ENCODE measurements around the gene GFOD1. TPM values are rescaled to one million over a fixed set of nuclear protein-coding genes. Genes with fewer than 3 reads are reported as not detected.
"Not testable (repeated sequence)": the region's sequence is repeated elsewhere in the genome, so short reads cannot be mapped to it uniquely, and the experiment has no call there.

Gene GFOD1
- total RNA-seq, 1 experiment from 2014 or later = 5.6 TPM

DNA sequence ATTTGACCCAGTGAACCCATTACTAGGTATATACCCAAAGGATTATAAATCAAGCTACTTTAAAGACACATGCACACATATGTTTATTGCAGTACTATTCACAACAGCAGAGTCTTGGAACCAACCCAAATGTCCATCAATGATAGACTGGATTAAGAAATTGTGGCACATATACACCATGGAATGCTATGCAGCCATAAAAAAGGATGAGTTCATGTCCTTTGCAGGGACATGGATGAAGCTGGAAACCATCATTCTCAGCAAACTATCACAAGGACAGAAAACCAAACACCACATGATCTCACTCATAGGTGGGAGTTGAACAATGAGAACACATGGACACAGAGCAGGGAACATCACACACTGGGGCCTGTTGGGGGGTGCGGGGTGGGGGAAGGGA, 98.2 kb downstream of the GFOD1 start:
- not testable (repeated sequence) for DNase-seq (ENCODE audit: extremely low read depth, low read depth)

DNA sequence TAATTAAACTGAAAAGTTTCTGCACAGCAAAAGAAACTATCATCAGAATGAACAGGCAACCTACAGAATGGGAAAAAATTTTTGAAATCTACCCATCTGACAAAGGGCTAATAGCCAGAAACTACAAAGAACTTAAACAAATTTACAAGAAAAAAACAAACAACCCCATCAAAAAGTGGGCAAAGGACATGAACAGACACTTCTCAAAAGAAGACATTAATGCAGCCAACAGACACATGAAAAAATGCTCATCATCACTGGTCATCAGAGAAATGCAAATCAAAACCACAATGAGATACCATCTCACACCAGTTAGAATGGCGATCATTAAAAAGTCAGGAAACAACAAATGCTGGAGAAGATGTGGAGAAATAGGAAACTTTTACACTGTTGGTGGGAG, 98.6 kb downstream of the GFOD1 start:
- not testable (repeated sequence) for DNase-seq (ENCODE audit: extremely low read depth, low read depth)

DNA sequence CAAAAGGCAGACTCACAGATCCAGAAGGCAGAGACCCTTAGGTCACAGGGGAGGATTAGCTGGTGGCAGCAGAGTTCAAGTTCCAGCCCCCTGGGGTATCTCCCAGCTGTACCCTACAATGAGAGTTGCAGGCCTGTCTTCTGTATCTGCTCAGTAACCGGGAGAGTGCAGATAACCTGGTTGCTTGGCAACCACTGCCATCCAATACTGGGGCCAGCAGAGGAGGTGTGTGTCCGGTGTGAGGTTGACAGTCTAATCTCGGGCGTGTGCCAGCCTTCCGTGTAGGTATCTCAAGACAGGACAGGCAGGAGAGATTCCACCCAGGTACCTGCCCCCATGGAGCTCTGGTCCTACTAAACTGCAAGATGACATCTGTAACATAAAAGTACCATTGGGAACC, 102.4 kb downstream of the GFOD1 start:
- no peak for DNase-seq (ENCODE audit: extremely low read depth, low read depth)

DNA sequence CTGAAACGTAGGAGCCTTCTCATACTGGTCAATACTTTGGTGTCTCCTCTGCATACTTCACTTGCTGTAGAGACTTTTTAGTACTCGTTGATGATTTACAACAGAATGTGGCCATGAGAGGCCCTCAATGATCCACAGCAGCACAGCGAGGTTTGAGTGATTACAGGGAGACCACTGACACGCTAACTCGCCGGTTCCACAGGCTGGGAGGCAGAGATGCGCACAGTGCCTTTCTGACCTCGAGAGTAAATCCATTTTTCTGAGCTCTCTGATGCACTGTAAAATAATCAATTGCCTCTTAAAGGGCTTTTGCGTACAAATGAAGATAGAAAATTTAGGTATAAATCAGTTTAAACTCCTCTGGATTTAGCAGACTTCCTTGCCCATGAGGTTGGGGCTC, 102.9 kb downstream of the GFOD1 start:
- DNase-seq (ENCODE audit: extremely low read depth, low read depth) = no peak

DNA sequence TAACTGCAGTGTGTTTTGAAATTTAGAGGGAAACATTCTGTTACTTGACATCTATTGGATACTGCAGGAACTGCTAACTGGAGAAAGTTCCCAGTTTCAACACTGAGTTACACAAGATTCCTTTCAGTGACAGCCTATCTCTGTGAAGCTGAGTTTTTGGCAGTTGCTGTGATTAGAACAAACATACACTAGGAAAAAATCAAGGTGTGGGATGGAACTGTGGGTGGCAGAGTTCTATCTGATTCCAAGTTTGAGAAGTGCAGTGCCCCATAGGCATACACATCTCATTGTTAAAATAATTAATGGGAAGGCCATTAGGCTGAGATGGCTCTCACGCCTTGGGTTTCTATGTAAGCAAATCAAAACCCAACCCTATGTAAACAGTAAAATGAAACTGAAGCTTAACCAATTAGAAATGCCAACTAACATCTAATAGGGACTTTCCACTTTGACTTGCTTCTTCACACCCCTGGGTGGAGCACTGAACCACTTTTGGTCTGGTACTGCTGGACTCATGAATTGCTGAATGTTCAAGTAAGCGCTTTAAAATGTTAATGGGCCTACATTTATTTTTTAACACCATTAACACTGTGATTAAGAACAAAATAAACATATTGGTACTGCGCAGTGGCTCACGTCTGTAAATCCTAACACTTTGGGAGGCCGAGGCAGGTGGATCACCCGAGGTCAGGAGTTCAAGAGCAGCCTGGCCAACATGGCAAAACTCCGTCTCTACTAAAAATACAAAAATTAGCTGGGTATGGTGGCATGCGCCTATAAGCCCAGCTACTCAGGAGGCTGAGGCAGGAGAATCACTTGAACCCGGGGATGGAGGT, 103.9 kb downstream of the GFOD1 start:
- no peak for DNase-seq (ENCODE audit: extremely low read depth, low read depth)

DNA sequence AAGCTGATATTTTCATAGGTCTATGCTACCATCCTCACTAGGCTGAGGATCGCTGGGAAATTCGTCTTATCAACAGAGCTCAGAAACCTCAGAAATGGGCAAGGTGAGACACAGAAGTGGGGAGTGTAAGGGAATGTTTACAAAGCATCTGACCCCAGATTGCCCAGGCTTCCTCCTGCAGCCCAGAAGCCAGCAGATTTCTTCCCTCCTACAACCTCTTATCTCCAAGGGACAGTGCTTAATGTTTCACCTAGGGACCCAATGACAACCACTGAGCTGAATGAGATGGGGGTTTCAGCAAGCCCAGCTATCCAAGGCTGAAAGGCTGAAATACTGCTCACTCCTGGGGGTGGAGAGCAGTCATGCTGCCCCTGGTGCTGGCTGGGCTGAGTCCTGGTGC, 106.6 kb downstream of the GFOD1 start:
- DNase-seq (ENCODE audit: extremely low read depth, low read depth) = no peak

DNA sequence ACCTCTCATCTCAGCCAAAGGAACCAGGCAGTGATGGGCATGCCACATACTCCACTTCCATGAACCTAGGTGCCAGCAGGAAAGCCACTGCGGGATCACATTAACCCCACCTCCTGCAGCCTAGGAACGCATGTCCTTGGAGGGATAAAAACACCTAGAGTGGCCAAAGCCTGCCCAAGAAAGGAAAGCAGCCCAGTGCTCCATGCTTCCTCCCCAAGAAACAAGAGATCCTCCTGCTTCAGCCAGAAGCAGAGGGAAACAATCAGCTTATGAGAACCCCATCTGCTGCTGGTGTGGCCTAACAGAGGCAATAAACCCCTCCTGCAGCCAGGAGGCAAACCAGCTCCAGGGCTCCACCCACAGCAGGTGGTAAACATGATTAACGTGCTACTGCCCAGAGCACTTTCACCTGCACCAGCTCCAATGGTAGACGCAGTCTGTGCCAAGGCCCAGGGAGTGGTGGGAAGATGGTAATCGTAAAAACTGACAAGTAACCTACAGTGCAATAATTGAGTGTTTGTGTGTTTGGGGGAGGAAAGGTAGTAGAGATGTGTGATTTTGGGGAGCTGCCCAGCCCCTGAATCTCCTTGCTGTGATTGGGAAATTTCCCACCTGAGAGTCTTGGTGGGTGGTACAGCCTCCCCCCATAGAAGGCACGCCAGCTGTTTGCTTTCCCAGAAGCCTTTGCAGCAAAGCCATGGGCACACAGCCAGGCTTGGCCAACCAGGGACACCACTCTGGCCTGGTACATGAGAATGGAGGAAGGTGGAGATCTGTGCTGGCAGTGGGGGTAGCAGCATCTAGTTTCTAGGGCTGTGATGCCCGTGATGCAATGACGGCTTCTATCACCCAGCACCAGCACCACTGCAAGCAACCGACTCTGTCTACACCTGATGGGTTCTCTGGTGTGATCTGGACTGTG, 108.5 kb downstream of the GFOD1 start:
- no peak for DNase-seq (ENCODE audit: extremely low read depth, low read depth)

DNA sequence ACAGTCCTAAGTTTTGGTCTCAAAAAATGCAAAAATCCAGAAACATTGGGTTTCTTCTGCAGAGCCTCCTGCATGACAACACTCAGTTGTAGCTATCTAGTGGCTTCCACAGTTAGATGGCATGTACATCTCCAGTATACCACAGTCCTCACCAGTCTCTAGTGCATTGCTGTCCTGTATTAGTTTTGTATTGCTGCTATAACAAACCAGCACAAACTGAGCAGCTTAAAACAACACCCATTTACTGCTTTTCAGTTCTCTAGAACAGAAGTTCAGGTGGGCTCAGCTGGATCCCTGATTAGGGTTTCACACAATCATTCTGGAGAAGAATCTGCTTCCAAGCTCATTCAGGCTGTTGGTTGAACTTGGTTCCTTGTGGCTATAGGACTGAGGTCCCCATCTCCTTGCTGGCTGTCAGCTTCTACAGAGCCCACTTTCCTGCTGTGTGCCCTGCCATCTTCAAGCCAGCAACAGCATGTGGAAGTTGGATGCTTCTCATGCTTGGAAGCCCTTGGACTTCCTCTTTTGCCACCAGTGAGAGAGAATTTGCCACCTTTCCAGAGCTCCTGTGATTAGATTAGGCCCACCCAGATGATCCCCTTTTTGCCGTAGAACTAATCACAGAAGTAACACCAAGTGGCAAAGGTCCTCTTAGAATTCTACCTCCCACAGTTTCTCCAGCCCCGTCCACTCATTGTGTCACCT, 110.2 kb downstream of the GFOD1 start:
- no peak for DNase-seq (ENCODE audit: extremely low read depth, low read depth)

DNA sequence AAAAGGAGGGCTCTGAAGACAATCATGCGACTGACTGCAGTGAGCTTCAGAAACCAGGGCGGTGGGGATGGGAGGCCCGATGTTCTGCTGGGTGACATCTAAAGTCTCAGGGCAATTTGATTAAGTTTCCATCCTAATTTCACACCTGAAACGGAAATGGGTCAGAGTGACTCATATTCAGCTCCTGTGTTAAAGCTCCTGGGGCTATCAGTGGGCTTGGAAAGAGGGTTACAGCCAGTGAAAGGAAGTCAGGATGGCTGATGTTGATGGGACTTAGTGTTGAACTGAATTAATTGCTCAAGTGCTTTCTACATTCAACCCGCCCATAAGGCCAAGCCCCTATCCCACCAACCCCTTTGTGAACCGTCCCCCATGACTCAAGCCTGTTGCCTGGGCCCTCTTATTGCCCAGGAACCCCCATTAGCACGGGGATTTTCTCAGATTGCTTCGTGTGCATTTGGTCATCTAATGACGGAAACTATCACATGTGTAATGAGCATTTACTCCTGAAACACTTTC, 112.0 kb downstream of the GFOD1 start:
- DNase-seq (ENCODE audit: extremely low read depth, low read depth) = no peak

DNA sequence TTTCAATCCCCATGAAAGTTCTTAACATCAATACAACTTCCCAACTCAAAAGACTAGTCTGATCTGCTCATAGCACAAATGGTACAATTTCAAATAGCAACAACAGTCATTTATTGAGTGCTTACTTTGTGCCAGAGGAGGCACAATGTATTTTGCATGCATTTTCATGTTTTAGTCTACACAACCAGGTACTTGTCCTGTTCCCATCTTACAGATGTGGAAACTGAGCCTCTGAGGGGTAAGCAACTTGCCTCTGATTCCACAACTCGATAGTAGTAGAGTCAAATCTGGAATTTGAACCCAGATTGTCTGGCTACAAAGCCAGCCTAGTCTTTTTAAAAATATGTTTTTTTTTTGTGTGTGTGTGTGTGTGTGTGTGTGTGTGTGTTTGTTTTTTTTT, 113.5 kb downstream of the GFOD1 start:
- DNase-seq (ENCODE audit: extremely low read depth, low read depth) = no peak

DNA sequence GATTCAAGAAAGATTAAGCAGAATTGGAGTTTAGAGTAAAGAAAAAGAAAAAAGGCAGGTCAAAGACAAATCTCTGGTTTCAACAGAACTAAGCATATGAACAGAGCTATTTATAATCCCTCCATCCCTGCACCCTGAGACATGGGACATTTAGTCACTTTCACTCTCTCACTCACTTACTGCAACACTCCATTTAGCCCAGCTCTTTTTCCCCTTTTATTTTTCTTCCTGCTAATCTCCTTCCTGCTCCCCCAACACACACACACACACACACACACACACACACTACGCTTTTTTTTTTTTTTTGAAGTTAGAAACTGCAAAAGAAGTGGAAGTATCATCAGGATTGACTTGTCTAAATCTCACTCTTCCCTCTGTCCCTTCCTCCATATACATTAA, 113.9 kb downstream of the GFOD1 start:
- no peak for DNase-seq (ENCODE audit: extremely low read depth, low read depth)

DNA sequence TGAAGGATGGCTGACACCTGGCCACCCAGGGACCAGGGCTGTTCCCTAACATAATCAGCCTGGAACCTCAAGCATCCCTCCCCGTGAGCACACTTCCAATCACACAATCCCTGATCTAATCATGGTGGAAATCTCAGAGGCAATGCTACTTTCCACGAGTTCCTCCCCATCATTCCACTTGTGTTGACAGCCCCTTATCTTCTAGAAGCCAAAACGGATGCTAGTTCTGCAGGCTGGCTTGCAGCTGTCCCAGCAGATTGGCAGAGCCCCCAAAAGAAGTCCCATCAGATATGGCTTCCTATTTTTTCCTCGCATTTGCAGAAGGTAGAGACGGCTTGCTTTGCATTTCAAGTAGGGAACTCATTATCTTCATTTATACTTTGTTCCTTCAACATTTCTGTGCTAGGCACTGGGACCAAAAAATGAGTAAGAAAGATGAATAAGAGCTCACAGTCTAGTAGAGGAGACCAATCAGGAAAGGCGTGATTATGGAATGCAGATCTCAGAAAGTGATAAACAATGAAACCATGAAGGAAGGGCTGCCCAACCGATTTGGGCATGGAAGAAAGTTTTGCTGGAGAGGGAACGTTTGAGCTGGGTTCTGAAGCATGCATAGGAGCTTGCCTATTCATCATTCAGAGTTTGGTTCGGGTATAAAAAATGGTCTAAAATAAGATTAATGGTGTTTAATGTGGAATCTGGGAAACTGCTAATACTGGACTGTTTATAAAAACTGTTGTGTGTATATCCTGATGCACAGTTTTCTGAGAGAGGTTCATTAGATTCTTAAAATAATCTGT, 114.5 kb downstream of the GFOD1 start:
- no peak for DNase-seq (ENCODE audit: extremely low read depth, low read depth)

DNA sequence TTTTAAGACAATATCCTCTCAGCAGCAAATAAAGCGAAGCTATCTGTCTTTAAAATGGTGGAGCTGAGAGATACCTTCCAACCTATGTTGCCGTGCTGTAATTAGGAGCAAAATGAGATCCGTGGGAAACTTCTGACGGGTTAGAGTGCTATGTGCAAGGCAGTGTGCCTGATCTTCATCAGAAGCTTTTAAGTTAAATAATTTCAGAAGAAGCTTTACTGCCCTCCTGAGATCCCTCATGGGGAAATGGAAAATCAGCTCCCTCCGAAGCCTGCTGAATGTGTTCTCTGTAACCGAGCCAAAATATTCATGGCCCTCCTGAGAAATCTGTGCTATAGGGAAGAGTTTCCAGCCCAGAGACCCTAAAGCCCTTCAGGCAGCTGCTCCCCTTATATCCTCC, 115.3 kb downstream of the GFOD1 start:
- no peak for DNase-seq (ENCODE audit: extremely low read depth, low read depth)

DNA sequence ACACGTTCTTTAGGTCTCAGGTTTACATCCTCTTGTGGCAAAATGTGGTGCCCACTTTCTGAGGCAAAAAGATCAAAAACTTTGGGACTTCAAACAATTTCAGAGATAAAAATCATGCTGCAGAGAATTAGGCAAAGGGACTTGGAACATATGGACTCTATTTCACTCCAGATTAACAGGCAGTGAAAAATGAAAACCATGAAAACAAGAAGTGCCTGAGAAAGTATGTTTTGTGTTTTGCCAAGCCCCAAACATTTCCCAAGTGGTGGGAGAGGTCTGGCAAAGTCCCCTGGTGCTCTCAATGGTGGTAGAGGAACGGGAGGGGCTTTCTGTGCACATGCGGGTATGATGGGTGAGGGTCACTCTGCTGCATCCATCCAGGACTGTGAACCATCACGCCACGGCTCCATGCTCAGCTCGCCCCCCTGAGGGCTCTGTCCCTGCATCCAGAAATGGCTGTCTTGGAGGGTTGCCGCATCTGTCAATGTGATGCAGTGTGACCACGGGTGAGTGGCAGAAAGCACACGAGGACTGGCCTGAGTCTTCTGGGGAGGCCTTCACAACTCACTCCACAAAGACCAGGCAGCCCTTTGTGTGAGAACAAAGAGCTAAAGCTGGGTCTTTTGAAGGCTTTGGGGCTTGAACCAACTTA, 115.9 kb downstream of the GFOD1 start:
- DNase-seq (ENCODE audit: extremely low read depth, low read depth) = no peak

DNA sequence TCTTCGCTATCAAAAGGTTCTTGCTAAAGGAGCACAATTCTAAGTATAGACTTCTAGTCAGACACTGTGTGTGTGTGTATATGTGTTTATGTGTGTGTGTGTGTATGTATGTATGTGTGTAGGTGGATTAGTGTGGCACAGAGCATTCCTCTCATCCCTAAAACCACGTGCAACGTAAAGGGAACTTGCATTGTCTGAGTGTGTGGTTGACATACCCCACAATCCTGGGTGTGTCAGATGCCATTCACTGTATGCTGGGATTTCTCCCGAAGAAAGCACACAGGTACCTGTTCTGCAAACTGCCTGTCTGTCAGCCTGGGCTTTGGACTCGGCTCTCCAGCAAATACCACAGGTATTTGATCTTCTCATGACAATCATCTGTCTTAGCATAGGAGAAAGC, 116.8 kb downstream of the GFOD1 start:
- DNase-seq (ENCODE audit: extremely low read depth, low read depth) = no peak

DNA sequence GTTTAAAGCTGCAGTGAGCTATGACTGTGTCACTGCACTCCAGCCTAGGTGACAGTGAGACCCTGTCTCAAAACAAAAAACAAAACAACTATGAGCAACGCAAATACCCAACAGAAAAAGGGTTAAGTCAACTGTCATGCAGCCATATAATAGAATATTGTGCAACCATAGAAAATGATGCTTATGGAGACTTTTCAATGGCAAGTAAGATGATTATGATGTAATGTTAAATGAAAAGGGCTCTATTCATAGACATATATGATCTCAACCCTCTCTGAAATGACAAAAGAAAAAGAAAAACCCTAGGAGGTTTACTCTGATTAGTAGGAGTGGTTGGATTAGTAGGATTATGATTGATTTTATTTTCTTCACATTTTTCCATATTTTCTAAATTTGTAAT, 117.8 kb downstream of the GFOD1 start:
- no peak for DNase-seq (ENCODE audit: extremely low read depth, low read depth)

DNA sequence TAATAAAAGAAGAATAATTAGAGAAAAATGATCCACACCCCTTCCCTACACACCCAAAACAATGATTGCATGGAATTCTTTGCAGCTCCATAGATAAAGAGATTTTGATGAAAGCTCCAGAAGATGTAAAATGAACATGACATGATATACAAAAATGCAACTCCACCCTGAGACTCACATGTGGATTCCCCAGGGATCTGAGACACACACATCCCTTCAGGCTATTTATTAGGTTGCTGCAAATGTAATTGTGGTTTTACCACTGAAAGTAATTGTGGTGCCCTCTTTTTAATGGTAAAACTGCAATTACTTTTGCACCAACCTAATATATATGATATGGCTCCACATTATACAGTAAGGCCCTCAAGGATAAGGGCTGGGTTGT, 118.7 kb downstream of the GFOD1 start:
- DNase-seq (ENCODE audit: extremely low read depth, low read depth) = no peak

DNA sequence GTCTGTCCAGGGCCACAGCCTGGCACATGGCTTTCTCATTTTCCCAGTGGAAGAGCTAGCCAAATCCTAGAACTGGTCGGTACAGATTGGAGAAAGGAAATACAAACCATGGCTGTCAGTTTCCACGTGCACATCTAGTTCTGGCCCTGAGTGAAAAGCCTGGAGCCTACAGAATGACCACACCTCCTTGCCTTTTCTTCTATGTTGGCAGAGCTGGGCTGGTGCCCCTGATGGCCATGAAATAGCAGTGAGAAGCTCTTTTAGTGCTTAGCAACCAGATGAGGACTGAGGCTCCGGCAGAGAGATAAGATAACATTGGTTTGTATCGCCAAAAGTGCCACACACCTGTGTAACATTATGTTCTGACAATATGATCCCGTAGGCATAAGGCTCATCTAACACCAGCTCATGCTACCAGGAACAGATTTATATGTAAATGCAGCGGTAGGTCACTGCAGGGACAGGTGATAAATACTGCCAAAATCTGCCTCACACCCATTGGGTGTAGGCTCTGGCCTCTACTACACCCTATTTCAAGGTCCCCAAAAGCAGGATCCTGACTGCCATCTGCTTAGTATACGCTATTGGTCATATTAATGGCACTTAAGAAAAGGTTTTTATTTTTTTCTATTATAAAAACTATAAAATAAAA, 119.2 kb downstream of the GFOD1 start:
- DNase-seq (ENCODE audit: extremely low read depth, low read depth) = no peak

DNA sequence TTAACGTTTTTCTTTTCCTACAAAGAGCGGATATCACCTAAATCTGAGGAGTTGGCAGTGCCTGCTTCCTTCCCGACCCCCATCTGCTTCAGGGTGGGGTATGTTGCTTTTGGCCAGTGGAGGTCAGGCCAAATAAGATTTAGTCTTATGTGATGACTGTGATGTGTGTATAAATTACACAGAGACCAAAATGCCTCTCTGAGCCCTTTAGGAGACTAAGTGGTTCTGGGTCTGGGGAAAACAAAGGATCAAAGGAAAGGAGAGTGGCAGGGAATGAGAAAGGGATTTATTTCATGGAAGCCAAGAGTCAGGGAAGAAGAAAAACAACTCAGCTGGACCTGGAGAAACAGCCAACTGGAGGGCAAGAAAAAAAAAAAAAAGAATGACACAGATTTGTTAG, 120.0 kb downstream of the GFOD1 start:
- no peak for DNase-seq (ENCODE audit: extremely low read depth, low read depth)

Measured in NCI-H460 (cell line).